Activated CD8-positive, alpha-beta T cell treated with anti-CD3 and anti-CD28 coated beads for 36 hours (primary cell): Measurements from ENCODE around the gene ACKR3. TPM values are rescaled to one million over a fixed set of nuclear protein-coding genes. Genes with fewer than 3 reads are reported as not detected.

Source experiments
- ATAC-seq: fragments of 200-7000 bp; cut with Tn5 transposase; one replicate; pipeline ENCODE4 v1.10.0; 2021; ENCODE audit warnings: mild to moderate bottlenecking, moderate library complexity
- CTCF ChIA-PET: fragments of 350-600 bp; sonication (Branson Sonifier 250); formaldehyde crosslinking; loops from one replicate; lab custom pipeline; 2021; ENCODE audit warnings: antibody characterized with exemption; lab: Charles Lee
- POLR2A ChIA-PET: fragments of 350-600 bp; sonication (Branson Sonifier 250); formaldehyde crosslinking; loops from one replicate; lab custom pipeline; 2021; ENCODE audit warnings: antibody characterized with exemption; lab: Charles Lee
- DNase-seq: peaks from one replicate; pipeline ENCODE4 v3.0.0-alpha.2; 2020
- H3K27ac Mint-ChIP-seq: one replicate; pipeline ENCODE4 v1.8.0; 2021; ENCODE audit warnings: mild to moderate bottlenecking, mixed read lengths
- H3K27me3 Mint-ChIP-seq: one replicate; pipeline ENCODE4 v1.8.0; 2021; ENCODE audit warnings: mixed read lengths
- H3K36me3 Mint-ChIP-seq: one replicate; pipeline ENCODE4 v1.8.0; 2021; ENCODE audit warnings: low read depth, mixed read lengths
- H3K4me1 Mint-ChIP-seq: one replicate; pipeline ENCODE4 v1.8.0; 2021; ENCODE audit warnings: low read depth, mixed read lengths
- H3K4me3 Mint-ChIP-seq: one replicate; pipeline ENCODE4 v1.8.0; 2021; ENCODE audit warnings: mild to moderate bottlenecking, moderate library complexity, mixed read lengths
- H3K9me3 Mint-ChIP-seq: one replicate; pipeline ENCODE4 v1.8.0; 2021; ENCODE audit warnings: mixed read lengths
- CTCF ChIP-seq: fragments of 200-600 bp; IDR thresholded peaks from one replicate; pipeline ENCODE4 v1.8.0; 2022; ENCODE audit warnings: antibody characterized with exemption, mild to moderate bottlenecking
- intact Hi-C: fragments of 100-400 bp; cut with micrococcal nuclease; formaldehyde crosslinking; loops from one replicate; pipeline ENCODE4 v1.10.0; 2022
- total RNA-seq, 2 experiments: library from RNA; stranded (reverse); gene quantifications; one replicate each; pipeline ENCODE4 v1.2.3, GENCODE V29; 2021

ACKR3 gene
- total RNA-seq, 2 experiments from 2014 or later, result 2.4 to 3.4 TPM

DNA sequence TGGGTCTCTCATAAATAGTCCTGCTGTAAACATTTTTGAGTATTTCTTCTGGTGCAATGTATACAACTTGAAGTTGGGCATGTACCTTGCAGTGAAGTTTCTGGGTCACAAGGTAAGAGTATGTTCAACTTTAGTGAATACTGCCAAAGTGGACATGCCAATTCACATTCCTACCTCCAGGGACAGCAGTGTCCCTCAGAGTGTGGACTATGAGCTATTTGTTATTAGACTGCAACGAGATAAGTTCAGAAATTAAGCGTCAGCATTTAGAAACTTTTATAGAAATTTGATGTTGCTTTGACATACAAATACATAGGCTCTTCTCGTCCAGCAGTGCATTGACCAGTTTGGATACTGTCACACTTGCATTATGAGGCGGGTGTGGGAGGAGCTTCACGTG, 7.2 kb upstream of the ACKR3 start:
- POLR2A ChIA-PET, result no interaction called here
- intact Hi-C loops, result no loop called here

DNA sequence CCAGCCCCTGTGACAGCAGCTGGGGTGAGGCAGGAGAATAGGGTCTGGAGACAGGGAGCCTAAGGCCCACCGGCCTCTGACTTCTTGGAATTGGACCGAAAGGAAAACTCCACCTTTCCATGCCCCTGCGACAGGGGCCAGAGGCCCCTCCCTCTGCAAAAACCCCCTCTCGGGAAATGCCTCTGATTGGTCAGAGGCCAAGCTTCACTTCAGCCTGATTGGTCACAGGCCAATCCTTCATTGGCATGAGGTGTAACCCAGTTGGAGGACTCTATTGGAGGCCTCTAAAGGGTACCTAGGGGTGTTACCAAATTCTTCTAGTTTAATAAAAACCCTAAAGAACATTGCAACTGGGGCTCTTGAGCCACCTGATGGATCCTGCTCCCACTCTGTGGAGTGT, 5.7 kb upstream of the ACKR3 start:
- intact Hi-C loops, result no loop called here
- no peak overlapping the region for H3K4me3 Mint-ChIP-seq
- POLR2A ChIA-PET, result no interaction called here

More for the DNA sequence above, 7.2 kb upstream of the ACKR3 start:
- H3K4me3 Mint-ChIP-seq, result no peak overlapping the region
- CTCF ChIA-PET, result interaction anchor here (1.0 kb wide), 1 partner anchor 50 kb away, joined by 3 read pairs; no protein-coding TSS in a partner anchor
- TF ChIP-seq CTCF, result no peak
- no peaks in the 10 kb centered on the region for H3K27me3 Mint-ChIP-seq
- H3K9me3 Mint-ChIP-seq, result no peaks in the 10 kb centered on the region
- H3K27ac Mint-ChIP-seq, result no peak overlapping the region
- ATAC-seq (no peak), DNase-seq (no peak)
- peaks cover 15% of the 10 kb centered on the region for H3K36me3 Mint-ChIP-seq
- peaks cover 29% of the 10 kb centered on the region for H3K4me1 Mint-ChIP-seq

DNA sequence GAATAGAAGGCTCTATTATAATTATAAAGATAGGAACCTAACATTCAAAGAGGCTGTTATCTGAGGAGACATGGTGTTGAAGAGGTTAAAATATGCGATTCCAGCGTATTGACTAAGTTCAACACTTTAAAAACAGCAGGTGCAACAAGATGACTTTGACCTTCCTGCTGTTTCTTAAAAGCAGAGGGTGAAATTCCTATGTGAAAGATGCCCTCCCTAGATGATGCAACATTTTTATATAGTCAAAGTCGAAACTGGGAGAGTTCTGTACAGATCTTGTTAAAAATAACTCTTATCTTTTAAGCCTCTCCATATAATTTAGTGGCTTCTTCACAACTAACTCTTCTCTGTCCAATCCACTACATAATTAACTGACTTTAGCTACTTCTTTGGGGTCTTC, 4.4 kb upstream of the ACKR3 start:
- Mint-ChIP-seq H3K27me3 (no peaks in the 10 kb centered on the region), H3K4me3 (no peak overlapping the region), H3K4me1 (peaks cover 26% of the 10 kb centered on the region), H3K27ac (no peak overlapping the region), H3K9me3 (no peaks in the 10 kb centered on the region), H3K36me3 (peaks cover 15% of the 10 kb centered on the region)
- intact Hi-C loops, result loop anchor here (5.0 kb wide), 1 partner anchor 213 kb away; no protein-coding TSS in a partner anchor
- DNase-seq (no peak), ATAC-seq (no peak)
- ChIA-PET CTCF (no interaction called here), POLR2A (no interaction called here)
- no peak for TF ChIP-seq CTCF

More for the DNA sequence above, 5.7 kb upstream of the ACKR3 start:
- Mint-ChIP-seq H3K4me1 (peaks cover 24% of the 10 kb centered on the region), H3K9me3 (no peaks in the 10 kb centered on the region), H3K27me3 (no peaks in the 10 kb centered on the region), H3K36me3 (peaks cover 15% of the 10 kb centered on the region), H3K27ac (no peak overlapping the region)
- no peak for TF ChIP-seq CTCF
- ATAC-seq (no peak), DNase-seq (no peak)
- CTCF ChIA-PET, result no interaction called here

GRCh38 chr2:236565879-236566402, 3.7 kb upstream of the ACKR3 start:
- ChIA-PET CTCF (interaction anchor here (0.8 kb wide), 1 partner anchor 53 kb away, joined by 3 read pairs; no protein-coding TSS in a partner anchor), POLR2A (interaction anchor here (1.1 kb wide), 1 partner anchor 30 kb away, joined by 5 read pairs; no protein-coding TSS in a partner anchor)

More at GRCh38 chr2:236565879-236566402, 3.7 kb upstream of the ACKR3 start:
- Mint-ChIP-seq H3K36me3 (peaks cover 15% of the 10 kb centered on the region), H3K9me3 (no peaks in the 10 kb centered on the region), H3K27ac (no peak overlapping the region), H3K27me3 (no peaks in the 10 kb centered on the region), H3K4me1 (peaks cover 26% of the 10 kb centered on the region), H3K4me3 (no peak overlapping the region)
- no peak for ATAC-seq
- TF ChIP-seq CTCF, result no peak
- intact Hi-C loops, result loop anchor here (5.0 kb wide), 1 partner anchor 214 kb away; no protein-coding TSS in a partner anchor
- DNase-seq, result no peak
